Measurements from ENCODE around the gene TSC22D4.

Gene TSC22D4

DNA sequence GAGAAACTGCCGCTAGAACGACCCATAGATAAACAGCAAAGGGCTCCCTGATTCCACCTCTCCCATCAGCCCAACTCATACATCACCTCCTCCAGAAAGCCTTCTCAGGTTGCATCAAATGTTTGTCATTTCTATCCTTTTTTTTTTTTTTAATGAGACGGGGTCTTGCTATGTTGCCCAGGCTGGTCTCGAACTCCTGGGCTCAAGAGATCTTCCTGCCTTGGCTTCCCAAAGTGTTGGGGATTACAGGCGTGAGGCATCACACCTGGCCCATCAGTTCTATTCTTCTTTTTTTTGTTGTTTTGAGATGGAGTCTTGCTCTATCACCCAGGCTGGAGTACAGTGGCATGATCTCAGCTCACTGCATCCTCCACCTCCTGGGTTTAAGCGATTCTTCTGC lies 22.0 kb downstream of the TSC22D4 start:
- TF ChIP-seq, protein P1, sequence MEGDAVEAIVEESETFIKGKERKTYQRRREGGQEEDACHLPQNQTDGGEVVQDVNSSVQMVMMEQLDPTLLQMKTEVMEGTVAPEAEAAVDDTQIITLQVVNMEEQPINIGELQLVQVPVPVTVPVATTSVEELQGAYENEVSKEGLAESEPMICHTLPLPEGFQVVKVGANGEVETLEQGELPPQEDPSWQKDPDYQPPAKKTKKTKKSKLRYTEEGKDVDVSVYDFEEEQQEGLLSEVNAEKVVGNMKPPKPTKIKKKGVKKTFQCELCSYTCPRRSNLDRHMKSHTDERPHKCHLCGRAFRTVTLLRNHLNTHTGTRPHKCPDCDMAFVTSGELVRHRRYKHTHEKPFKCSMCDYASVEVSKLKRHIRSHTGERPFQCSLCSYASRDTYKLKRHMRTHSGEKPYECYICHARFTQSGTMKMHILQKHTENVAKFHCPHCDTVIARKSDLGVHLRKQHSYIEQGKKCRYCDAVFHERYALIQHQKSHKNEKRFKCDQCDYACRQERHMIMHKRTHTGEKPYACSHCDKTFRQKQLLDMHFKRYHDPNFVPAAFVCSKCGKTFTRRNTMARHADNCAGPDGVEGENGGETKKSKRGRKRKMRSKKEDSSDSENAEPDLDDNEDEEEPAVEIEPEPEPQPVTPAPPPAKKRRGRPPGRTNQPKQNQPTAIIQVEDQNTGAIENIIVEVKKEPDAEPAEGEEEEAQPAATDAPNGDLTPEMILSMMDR (IDR thresholded peaks at IDR 0.05) = no peak

DNA sequence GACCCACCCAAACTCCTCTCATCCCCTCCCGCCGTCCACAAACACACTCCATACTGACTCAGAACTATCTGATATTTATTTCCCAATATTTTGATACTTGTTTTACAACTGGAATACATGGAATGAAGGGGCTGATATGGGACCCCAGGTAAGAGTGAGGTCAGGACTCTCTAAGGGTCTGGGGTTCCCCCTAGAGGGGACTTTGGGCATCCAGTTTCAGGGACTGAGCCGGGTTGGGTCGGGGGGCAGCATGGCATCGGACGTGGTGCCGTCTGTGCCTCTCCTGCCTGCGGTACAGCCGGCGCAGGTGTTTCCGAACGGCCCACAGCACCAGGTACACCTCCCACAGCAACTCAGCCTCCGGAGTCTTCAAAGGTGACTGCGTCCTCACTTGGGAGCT lies 22.5 kb downstream of the TSC22D4 start:
- TF ChIP-seq, protein P1 (IDR thresholded peaks at IDR 0.05) = no peak

DNA sequence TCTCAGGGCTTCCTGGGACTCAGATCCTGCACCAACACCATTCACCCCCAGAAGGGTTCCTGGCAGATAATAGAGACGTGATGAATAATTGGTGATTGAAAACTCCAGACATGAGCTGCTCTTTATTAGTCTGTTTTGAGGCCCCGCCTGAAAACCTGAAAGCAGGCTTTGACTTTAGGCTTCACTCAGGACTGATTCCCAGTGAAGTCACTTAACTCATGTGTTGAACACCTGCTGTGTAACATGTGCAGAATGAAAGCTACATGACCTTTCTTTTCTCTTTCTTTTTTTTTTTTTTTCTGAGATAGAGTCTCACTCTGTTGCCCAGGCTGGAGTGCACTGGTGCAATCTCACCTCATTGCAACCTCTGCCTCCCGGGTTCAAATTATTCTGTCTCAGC lies 23.8 kb downstream of the TSC22D4 start:
- TF ChIP-seq, protein P1 (IDR thresholded peaks at IDR 0.05) = no peak

DNA sequence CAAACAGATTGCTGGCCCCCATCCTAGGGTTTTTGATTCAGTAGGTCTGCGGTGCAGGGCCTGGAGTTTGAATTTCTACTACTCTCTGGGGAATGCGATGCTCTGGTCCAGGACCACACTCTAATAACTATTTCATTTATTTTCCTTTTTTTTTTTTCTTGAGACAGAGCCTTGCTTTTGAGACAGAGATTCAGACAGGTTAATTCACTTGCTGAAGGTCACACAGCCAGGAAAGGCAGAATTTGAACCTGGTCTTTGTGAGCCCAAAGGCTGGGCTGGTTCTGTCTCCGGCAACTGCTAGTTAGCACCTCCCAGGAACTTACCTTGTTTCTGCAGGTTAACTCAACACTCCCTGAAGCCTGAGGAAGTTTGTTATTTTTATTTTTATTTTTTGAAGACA lies 26.5 kb downstream of the TSC22D4 start:
- TF ChIP-seq, protein P1 (IDR thresholded peaks at IDR 0.05) = no peak

DNA sequence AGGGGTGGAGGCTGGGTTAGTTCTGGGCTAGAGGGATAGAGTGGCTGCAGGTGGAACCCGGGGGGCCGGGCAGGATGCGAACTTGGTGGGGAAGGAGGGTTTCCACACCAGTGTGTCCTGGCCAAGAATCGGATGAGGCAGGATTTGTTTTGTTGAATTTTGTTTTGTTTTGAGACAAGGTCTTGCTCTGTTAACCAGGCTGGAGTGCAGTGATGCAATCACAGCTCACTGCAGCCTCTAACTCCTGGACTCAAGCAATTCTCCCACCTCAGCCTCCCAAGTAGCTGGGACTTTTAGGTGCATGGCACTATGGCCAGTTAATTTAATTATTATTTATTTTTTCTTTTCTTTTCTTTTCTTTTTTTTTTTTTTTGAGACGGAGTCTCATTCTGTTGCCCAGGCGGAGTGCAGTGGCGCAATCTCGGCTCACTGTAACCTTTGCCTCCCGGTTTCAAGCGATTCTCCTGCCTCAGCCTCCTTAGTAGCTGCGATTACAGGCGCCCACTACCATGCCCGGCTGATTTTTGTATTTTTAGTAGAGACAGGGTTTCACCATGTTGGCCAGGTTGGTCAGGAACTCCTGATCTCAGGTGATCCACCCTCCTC lies 29.7 kb downstream of the TSC22D4 start:
- TF ChIP-seq, protein P1 (IDR thresholded peaks at IDR 0.05) = no peak

DNA sequence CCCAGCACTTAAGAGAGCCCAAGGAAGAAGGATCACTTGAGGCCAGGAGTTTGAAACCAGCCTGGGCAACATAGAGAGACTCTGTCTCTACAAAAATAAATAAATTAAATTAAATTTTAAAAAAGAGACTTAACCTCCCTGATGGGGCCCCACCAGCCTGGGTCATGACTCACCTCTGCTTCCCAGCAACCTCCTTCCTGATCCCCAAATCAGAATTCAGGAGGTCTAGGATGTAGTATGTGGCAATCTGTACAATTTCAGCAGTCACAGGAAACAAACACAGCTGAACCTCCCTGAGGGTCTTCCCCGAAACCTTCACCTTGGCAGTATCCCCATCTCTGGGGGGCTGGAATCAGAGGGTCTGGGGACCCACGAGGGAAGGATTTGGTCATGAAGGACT lies 33.0 kb downstream of the TSC22D4 start:
- TF ChIP-seq, protein P1 (IDR thresholded peaks at IDR 0.05) = no peak

DNA sequence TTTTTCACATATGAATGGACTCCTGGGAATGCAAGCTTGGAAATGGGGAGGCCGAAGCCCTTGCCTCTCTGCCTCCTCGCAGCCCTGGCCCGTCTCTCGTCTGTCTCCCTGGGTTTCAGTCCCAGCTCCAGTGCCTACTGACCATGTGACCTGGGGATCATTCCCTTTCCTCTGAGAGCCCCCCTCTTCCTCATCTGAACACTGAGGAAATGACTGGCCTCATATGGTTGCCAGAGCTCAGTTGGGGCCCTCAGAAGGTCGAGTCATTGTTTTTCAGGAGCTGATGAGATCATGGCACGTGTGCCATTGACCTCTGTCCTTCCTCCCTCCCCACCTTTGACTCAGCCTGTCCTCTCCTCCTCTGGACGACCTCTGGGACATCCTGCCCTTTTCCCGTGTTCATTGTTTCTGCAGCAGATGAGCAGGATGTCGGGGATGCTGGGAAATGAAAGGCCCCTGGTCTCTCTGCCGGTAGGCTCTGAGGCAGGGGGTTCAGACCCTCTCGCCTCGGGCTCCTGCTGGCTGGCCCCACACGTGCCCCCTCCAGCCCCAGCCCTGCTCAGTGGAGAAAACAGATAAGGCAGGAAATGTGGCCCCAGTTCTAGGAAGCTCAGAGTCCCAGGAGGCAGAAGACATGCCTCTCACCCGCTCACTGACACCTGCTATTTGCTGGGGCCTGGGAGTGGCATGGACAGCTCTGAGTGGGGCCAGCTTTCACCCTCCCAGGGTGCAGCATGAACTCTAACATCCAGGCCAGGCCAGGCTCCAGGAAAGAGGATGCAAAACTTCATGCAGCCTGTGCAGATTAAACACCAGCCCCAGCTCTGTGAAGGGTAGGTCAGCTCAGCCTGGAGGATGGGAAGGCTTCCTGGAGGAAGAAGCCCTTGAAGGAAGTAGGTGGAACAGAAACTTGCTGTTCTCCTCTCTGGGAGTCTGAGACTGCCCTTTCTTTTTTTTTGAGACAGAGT lies 34.4 kb downstream of the TSC22D4 start:
- TF ChIP-seq, protein P1 (IDR thresholded peaks at IDR 0.05) = no peak

All from LNCAP (cell line).